ENCODE data around the gene SSBP4.

DNA sequence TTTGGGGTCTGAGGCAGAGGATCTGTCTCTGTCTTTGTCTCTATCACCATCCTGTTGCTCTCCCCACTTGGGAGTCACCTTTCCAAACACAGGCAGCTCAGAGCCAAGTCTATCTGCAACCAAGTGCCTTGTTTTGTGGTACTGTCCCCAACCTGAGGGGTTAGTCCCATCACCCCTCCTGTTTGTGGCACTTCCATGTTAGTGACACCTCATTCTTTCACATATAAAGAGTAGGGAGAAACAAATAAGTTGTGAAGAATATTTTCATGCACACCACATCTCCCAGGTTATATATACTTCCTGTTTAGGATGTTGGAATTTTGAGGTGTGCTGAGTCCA, 29.5 kb upstream of the SSBP4 start:
- TF ChIP-seq, protein P1, sequence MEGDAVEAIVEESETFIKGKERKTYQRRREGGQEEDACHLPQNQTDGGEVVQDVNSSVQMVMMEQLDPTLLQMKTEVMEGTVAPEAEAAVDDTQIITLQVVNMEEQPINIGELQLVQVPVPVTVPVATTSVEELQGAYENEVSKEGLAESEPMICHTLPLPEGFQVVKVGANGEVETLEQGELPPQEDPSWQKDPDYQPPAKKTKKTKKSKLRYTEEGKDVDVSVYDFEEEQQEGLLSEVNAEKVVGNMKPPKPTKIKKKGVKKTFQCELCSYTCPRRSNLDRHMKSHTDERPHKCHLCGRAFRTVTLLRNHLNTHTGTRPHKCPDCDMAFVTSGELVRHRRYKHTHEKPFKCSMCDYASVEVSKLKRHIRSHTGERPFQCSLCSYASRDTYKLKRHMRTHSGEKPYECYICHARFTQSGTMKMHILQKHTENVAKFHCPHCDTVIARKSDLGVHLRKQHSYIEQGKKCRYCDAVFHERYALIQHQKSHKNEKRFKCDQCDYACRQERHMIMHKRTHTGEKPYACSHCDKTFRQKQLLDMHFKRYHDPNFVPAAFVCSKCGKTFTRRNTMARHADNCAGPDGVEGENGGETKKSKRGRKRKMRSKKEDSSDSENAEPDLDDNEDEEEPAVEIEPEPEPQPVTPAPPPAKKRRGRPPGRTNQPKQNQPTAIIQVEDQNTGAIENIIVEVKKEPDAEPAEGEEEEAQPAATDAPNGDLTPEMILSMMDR (IDR thresholded peaks at IDR 0.05; ENCODE audit: insufficient read depth, low read depth, low read length) = no peak
- TF ChIP-seq EZH2 (IDR thresholded peaks at IDR 0.05; ENCODE audit: insufficient read depth, low read length) = no peak

Data from astrocyte (in vitro differentiated cells and primary cell).